ENCODE measurements around the gene CCSER1.

The CCSER1 gene

DNA sequence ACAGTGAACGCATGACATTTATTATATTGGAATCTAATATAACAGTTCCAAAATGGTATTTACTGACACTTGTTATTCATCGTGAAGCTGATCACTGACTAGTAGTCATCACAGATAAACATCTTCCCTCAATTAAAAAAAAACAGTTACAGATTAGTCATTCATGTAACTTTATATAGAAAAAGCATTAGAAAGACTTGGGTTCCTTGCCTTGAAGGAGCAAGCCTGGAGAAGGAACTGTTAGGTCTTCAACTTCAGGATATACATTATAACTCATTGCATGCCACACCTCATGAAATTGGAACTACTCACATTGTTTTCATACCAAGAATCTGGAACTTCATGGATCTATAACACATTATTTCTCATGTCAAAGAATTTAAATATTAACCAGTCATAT is 317.7 kb downstream of the CCSER1 start:
- Histone ChIP-seq H3K4me3 (ENCODE audit: low read depth, low read length) (no peak overlapping the region), H3K27me3 (replicated peaks) (no peaks in the 10 kb centered on the region), H3K27ac (no peak overlapping the region), H3K36me3 (replicated peaks) (no peaks in the 10 kb centered on the region)
- DNase-seq, result no peak
- in situ Hi-C loops (cut with HindIII; ENCODE audit: low pct_ligation_motif_present, low sequenced_read_pairs), result no loop called here
- TF ChIP-seq CTCF (IDR thresholded peaks at IDR 0.05; ENCODE audit: low read depth, low read length, missing control alignments), result no peak

GRCh38 chr4:90445380-90445779 is 318.2 kb downstream of the CCSER1 start:
- no peak for TF ChIP-seq CTCF (IDR thresholded peaks at IDR 0.05; ENCODE audit: low read depth, low read length, missing control alignments)

GRCh38 chr4:90449626-90450025 is 322.4 kb downstream of the CCSER1 start:
- H3K36me3 ChIP-seq (replicated peaks), result no peaks in the 10 kb centered on the region
- DNase-seq, result no peak
- H3K27me3 ChIP-seq (replicated peaks), result no peaks in the 10 kb centered on the region
- TF ChIP-seq CTCF (IDR thresholded peaks at IDR 0.05; ENCODE audit: low read depth, low read length, missing control alignments), result no peak
- H3K4me3 ChIP-seq (ENCODE audit: low read depth, low read length), result no peak overlapping the region
- no peak overlapping the region for H3K27ac ChIP-seq
- in situ Hi-C loops (cut with HindIII; ENCODE audit: low pct_ligation_motif_present, low sequenced_read_pairs), result no loop called here

More at GRCh38 chr4:90445380-90445779, 318.2 kb downstream of the CCSER1 start:
- DNase-seq, result no peak
- in situ Hi-C loops (cut with HindIII; ENCODE audit: low pct_ligation_motif_present, low sequenced_read_pairs), result no loop called here
- H3K4me3 ChIP-seq (ENCODE audit: low read depth, low read length), result no peak overlapping the region
- H3K27me3 ChIP-seq (replicated peaks), result no peaks in the 10 kb centered on the region
- no peak overlapping the region for H3K27ac ChIP-seq
- no peaks in the 10 kb centered on the region for H3K36me3 ChIP-seq (replicated peaks)

DNA sequence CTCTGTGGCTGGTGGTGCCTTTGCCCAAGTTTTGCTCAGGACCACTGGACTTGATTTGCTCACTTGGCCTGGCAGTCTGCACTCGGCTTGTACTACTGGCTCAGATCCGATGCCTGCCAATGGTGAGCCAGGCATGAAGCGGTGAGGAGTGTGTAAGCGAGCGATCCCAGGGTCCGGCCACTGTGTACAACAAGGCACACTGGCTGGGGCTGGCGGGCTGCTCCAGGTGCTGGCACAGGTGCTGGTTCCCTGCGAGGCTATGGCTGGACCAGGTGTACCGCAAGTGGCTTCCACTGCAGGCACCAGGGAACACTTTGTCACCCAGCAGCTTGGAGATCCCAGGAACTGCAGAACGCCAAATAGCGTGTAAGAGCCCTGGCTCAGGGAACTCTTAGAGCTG is 329.7 kb downstream of the CCSER1 start:
- no peaks in the 10 kb centered on the region for H3K27me3 ChIP-seq (replicated peaks)
- H3K27ac ChIP-seq, result no peak overlapping the region
- in situ Hi-C loops (cut with HindIII; ENCODE audit: low pct_ligation_motif_present, low sequenced_read_pairs), result no loop called here
- no peak for DNase-seq
- no peak for TF ChIP-seq CTCF (IDR thresholded peaks at IDR 0.05; ENCODE audit: low read depth, low read length, missing control alignments)
- no peaks in the 10 kb centered on the region for H3K36me3 ChIP-seq (replicated peaks)
- H3K4me3 ChIP-seq (ENCODE audit: low read depth, low read length), result no peak overlapping the region

DNA sequence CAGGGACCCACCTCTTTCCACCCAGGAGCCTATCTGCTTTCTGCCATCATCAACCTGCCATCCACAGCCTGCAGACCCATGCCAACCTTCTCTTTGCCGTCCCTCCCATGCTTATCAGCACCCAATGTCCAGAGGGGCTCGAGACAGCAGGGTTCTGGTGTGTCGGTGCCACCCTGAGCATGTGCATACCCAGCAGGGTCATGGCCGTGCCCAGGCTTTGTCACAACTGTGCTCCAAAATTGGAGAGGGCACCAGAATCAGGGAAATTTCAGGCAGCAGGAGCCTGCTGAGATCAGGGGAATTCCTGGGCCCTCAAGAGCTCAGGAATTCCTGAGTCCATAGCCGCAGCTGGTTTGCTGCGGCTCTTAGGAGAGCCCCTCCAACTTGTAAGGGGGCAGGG is 330.6 kb downstream of the CCSER1 start:
- in situ Hi-C loops (cut with HindIII; ENCODE audit: low pct_ligation_motif_present, low sequenced_read_pairs), result no loop called here
- H3K27me3 ChIP-seq (replicated peaks), result no peaks in the 10 kb centered on the region
- no peaks in the 10 kb centered on the region for H3K36me3 ChIP-seq (replicated peaks)
- H3K27ac ChIP-seq, result no peak overlapping the region
- no peak for TF ChIP-seq CTCF (IDR thresholded peaks at IDR 0.05; ENCODE audit: low read depth, low read length, missing control alignments)
- no peak for DNase-seq
- no peak overlapping the region for H3K4me3 ChIP-seq (ENCODE audit: low read depth, low read length)

- Histone ChIP-seq H3K36me3 (replicated peaks) (no peaks in the 10 kb centered on the region), H3K27ac (no peak overlapping the region), H3K4me3 (ENCODE audit: low read depth, low read length) (no peak overlapping the region), H3K27me3 (replicated peaks) (no peaks in the 10 kb centered on the region)
- in situ Hi-C loops (cut with HindIII; ENCODE audit: low pct_ligation_motif_present, low sequenced_read_pairs), result no loop called here
- DNase-seq, result no peak
- no peak for TF ChIP-seq CTCF (IDR thresholded peaks at IDR 0.05; ENCODE audit: low read depth, low read length, missing control alignments)
Measured at GRCh38 chr4:90458576-90458975, 331.4 kb downstream of the CCSER1 start.

Data from brain microvascular endothelial cell (primary cell).